IMR-90 (cell line): ENCODE data around the gene CES3. TPM values are rescaled to one million over a fixed set of nuclear protein-coding genes. Genes with fewer than 3 reads are reported as not detected.

Source experiments
- ATAC-seq: fragments of 200-7000 bp; cut with Tn5 transposase; 2 replicates; pipeline ENCODE4 v1.9.1; 2020; ENCODE audit warnings: low read depth, mild to moderate bottlenecking, moderate library complexity
- BruUV-seq: library from RNA; stranded (reverse); fragments of 400-500 nt; replicated peaks from 2 replicates; lab custom pipeline; 2021; lab: Mats Ljungman, UMichigan
- CTCF ChIA-PET: fragments of 300-600 bp; formaldehyde crosslinking; extraction: SDS; loops from one replicate; lab custom pipeline; 2021; ENCODE audit warnings: antibody characterized with exemption; lab: Yijun Ruan, JAX
- POLR2A ChIA-PET: fragments of 300-600 bp; sonication (Branson Sonifier 250); formaldehyde crosslinking; loops from one replicate; lab custom pipeline; 2022; ENCODE audit warnings: antibody characterized with exemption; ENCODE audit not compliant: unreplicated experiment; lab: Charles Lee
- DNase-seq: peaks from one replicate; pipeline ENCODE4 v3.0.0; 2013
- H2AFZ ChIP-seq: replicated peaks from 2 replicates; pipeline ENCODE3; 2013; ENCODE audit warnings: low read length, mild to moderate bottlenecking; ENCODE audit not compliant: poor library complexity
- H2AK5ac ChIP-seq: 2 replicates; pipeline ENCODE4 v1.6.1; 2013; ENCODE audit warnings: low read depth, low read length, inconsistent platforms
- H2AK9ac ChIP-seq: replicated peaks from 2 replicates; pipeline ENCODE3; 2013; ENCODE audit warnings: mild to moderate bottlenecking, low read depth, low read length, moderate library complexity; ENCODE audit not compliant: poor library complexity
- H2BK120ac ChIP-seq: 2 replicates; pipeline ENCODE4 v1.6.1; 2013; ENCODE audit warnings: low read depth, low read length, inconsistent platforms
- H2BK15ac ChIP-seq: 3 replicates; pipeline ENCODE4 v1.6.1; 2013; ENCODE audit warnings: low read depth, low read length, inconsistent platforms
- H2BK20ac ChIP-seq: 2 replicates; pipeline ENCODE4 v1.6.1; 2013; ENCODE audit warnings: low read depth, mild to moderate bottlenecking, inconsistent platforms, low read length, moderate library complexity
- H2BK5ac ChIP-seq: 2 replicates; pipeline ENCODE4 v1.6.1; 2013; ENCODE audit warnings: mild to moderate bottlenecking, low read depth, low read length, inconsistent platforms; ENCODE audit not compliant: poor library complexity, severe bottlenecking
- H3K14ac ChIP-seq: replicated peaks from 2 replicates; pipeline ENCODE4 v1.6.1; 2013; ENCODE audit warnings: low read depth, low read length, inconsistent platforms
- H3K18ac ChIP-seq: 2 replicates; pipeline ENCODE4 v1.6.1; 2013; ENCODE audit warnings: low read depth, low read length, control low read depth
- H3K23ac ChIP-seq: 2 replicates; pipeline ENCODE4 v1.6.1; 2013; ENCODE audit warnings: low read depth, low read length, inconsistent platforms
- H3K27ac ChIP-seq: 2 replicates; pipeline ENCODE4 v1.5.1; 2013; ENCODE audit warnings: mild to moderate bottlenecking, control low read depth, low read length; ENCODE audit not compliant: insufficient read depth
- H3K27me3 ChIP-seq: 2 replicates; pipeline ENCODE4 v1.6.1; 2013; ENCODE audit warnings: low read length; ENCODE audit not compliant: control insufficient read depth, insufficient read depth
- H3K36me3 ChIP-seq: 2 replicates; pipeline ENCODE4 v1.6.1; 2013; ENCODE audit warnings: low read length, mixed read lengths; ENCODE audit not compliant: control insufficient read depth, insufficient read depth
- H3K4ac ChIP-seq: 2 replicates; pipeline ENCODE4 v1.6.1; 2013; ENCODE audit warnings: low read depth, low read length, inconsistent platforms
- H3K4me1 ChIP-seq: 2 replicates; pipeline ENCODE4 v1.6.1; 2013; ENCODE audit warnings: low read length, mixed read lengths; ENCODE audit not compliant: control insufficient read depth, insufficient read depth
- H3K4me2 ChIP-seq: 2 replicates; pipeline ENCODE4 v1.6.1; 2013; ENCODE audit warnings: low read depth, mild to moderate bottlenecking, control low read depth, low read length, moderate library complexity
- H3K4me3 ChIP-seq: 2 replicates; pipeline ENCODE4 v1.5.1; 2013; ENCODE audit warnings: low read depth, mild to moderate bottlenecking, control low read depth, low read length, moderate library complexity; ENCODE audit not compliant: insufficient read depth
- H3K56ac ChIP-seq: 2 replicates; pipeline ENCODE4 v1.6.1; 2013; ENCODE audit warnings: low read length, inconsistent platforms; ENCODE audit not compliant: insufficient read depth; ENCODE audit errors: extremely low read depth
- H3K79me1 ChIP-seq, 2 experiments: 2 replicates each; pipeline ENCODE4 v1.6.1; 2013; ENCODE audit warnings: low read length in 2 of 2, inconsistent platforms in 1 of 2, low read depth in 1 of 2
- H3K9ac ChIP-seq: 2 replicates; pipeline ENCODE4 v1.6.1; 2013; ENCODE audit warnings: low read depth, low read length, control low read depth
- H3K9me1 ChIP-seq: 2 replicates; pipeline ENCODE4 v1.6.1; 2013; ENCODE audit warnings: low read length, inconsistent platforms; ENCODE audit not compliant: insufficient read depth
- H3K9me3 ChIP-seq: 2 replicates; pipeline ENCODE4 v1.6.1; 2013; ENCODE audit warnings: low read length; ENCODE audit not compliant: control insufficient read depth, insufficient read depth
- H4K20me1 ChIP-seq: 2 replicates; pipeline ENCODE4 v1.6.1; 2013; ENCODE audit warnings: low read length, inconsistent platforms; ENCODE audit not compliant: insufficient read depth
- H4K5ac ChIP-seq: 2 replicates; pipeline ENCODE4 v1.6.1; 2013; ENCODE audit warnings: mild to moderate bottlenecking, low read depth, low read length, control low read depth
- H4K8ac ChIP-seq, 2 experiments: 2 replicates each; pipeline ENCODE4 v1.6.1; 2013; ENCODE audit warnings: low read depth in 2 of 2, low read length in 2 of 2, control low read depth in 1 of 2, inconsistent platforms in 1 of 2
- H4K91ac ChIP-seq: 2 replicates; pipeline ENCODE4 v1.6.1; 2013; ENCODE audit warnings: low read depth, low read length, inconsistent platforms; ENCODE audit not compliant: insufficient read depth
- CEBPB ChIP-seq: IDR thresholded peaks from 2 replicates; pipeline ENCODE4 v1.6.1; 2012; ENCODE audit warnings: low read depth, low read length, improper control_type of control experiment
- MAFK ChIP-seq: IDR thresholded peaks from 2 replicates; pipeline ENCODE4 v1.6.1; 2012; ENCODE audit warnings: low read depth, low read length, improper control_type of control experiment
- MAZ ChIP-seq: IDR thresholded peaks from 2 replicates; pipeline ENCODE4 v1.6.1; 2012; ENCODE audit warnings: low read depth, mild to moderate bottlenecking, low read length, improper control_type of control experiment, moderate library complexity, borderline replicate concordance
- NFE2L2 ChIP-seq: fragments of 150-350 bp; IDR thresholded peaks from 2 replicates; pipeline ENCODE4 v1.6.1; 2016; ENCODE audit warnings: low read depth, mild to moderate bottlenecking, low read length
- POLR2A ChIP-seq: IDR thresholded peaks from 2 replicates; pipeline ENCODE4 v1.6.1; 2012; ENCODE audit warnings: mild to moderate bottlenecking, low read depth, low read length
- RAD21 ChIP-seq: IDR thresholded peaks from 2 replicates; pipeline ENCODE4 v1.6.1; 2012; ENCODE audit warnings: low read length, improper control_type of control experiment
- RFX5 ChIP-seq: IDR thresholded peaks from 2 replicates; pipeline ENCODE4 v1.8.0; 2012; ENCODE audit warnings: low read depth, mild to moderate bottlenecking, low read length, moderate library complexity
- USF2 ChIP-seq: fragments of 150-350 bp; IDR thresholded peaks from 2 replicates; pipeline ENCODE4 v1.6.1; 2017; ENCODE audit warnings: mild to moderate bottlenecking, antibody characterized with exemption, low read length, low read depth
- WGBS, 2 experiments: methylation state at CpG; one replicate each; pipeline versions ENCODE4 v1.1.5 to v1.1.7; 2013; ENCODE audit warnings: missing lambda C conversion rate in 2 of 2; ENCODE audit not compliant: insufficient read length in 1 of 2; ENCODE audit errors: extremely low coverage in 2 of 2; 5-methylcytosine and 5-hydroxymethylcytosine counted together
- dilution Hi-C: fragments of 300-500 bp; cut with HindIII; formaldehyde crosslinking; loops from one replicate; pipeline ENCODE4 v1.14.3; 2018; ENCODE audit warnings: low sequenced_read_pairs; ENCODE audit not compliant: unreplicated experiment
- in situ Hi-C: fragments of 300-500 bp; cut with MboI; formaldehyde crosslinking; loops from 3 replicates; pipeline ENCODE4 v1.14.3; 2019; ENCODE audit warnings: low sequenced_read_pairs, inconsistent platforms, mixed read lengths
- intact Hi-C: fragments of 100-400 bp; cut with micrococcal nuclease; formaldehyde crosslinking; loops from 2 replicates; pipeline ENCODE4 v1.10.0; 2022
- polyA plus RNA-seq, 3 experiments: library from polyadenylated mRNA; depleted of rRNA; stranded (reverse); fragments of >200 nt; gene quantifications; 2 replicates each; pipeline ENCODE4 v1.2.3, GENCODE V29; 2012; ENCODE audit warnings: low replicate concordance in 1 of 3
- total RNA-seq: library from RNA; depleted of rRNA; stranded (reverse); fragments of >200 nt; gene quantifications from 2 replicates; pipeline ENCODE4 v1.2.3, GENCODE V29; 2012
- TF ChIP-seq, protein P1 (sequence below): fragments of 150-350 bp; IDR thresholded peaks from 2 replicates; pipeline ENCODE4 v1.6.1; 2016; ENCODE audit warnings: low read depth, mild to moderate bottlenecking, low read length, moderate library complexity, borderline replicate concordance
- TF ChIP-seq, protein P2 (sequence below): conservative IDR thresholded peaks from 2 replicates; pipeline ENCODE4 v1.5.1; 2012; ENCODE audit warnings: mild to moderate bottlenecking, low read depth, low read length, improper control_type of control experiment

Gene CES3
- total and polyA plus RNA-seq, 2 of the 4 experiments (the other 2 are of a cell fraction), result 0.03 TPM; not detected in 1

GRCh38 chr16:66921729-66922450, 39.2 kb upstream of the CES3 start:
- intact Hi-C loops, result no loop called here
- Histone ChIP-seq H3K9me1 (peaks cover 6% of the 10 kb centered on the region; the same call in 1 of the 2 replicates), H3K56ac (no peak overlapping the region), H2BK5ac (no peak overlapping the region), H3K4me3 (no peak overlapping the region), H3K79me1 (no peaks in the 10 kb centered on the region), H4K8ac (no peak overlapping the region), H2AK5ac (no peak overlapping the region), H3K18ac (no peak overlapping the region), H4K20me1 (no peaks in the 10 kb centered on the region), H3K14ac (no peak overlapping the region), H3K9me3 (no peaks in the 10 kb centered on the region), H2AK9ac (no peak overlapping the region), H4K5ac (no peak overlapping the region), H2BK120ac (no peak overlapping the region), H3K4me2 (no peak overlapping the region), H4K91ac (no peak overlapping the region), H3K27ac (no peak overlapping the region), H3K27me3 (peaks cover 25% of the 10 kb centered on the region), H2BK20ac (no peak overlapping the region), H3K23ac (no peak overlapping the region), H3K4me1 (peaks cover 11% of the 10 kb centered on the region), H3K4ac (no peak overlapping the region), H2AFZ (no peak overlapping the region), H2BK15ac (no peak overlapping the region), H3K9ac (no peak overlapping the region), H3K36me3 (no peaks in the 10 kb centered on the region)
- in situ Hi-C loops, result no loop called here
- TF ChIP-seq, protein P1, sequence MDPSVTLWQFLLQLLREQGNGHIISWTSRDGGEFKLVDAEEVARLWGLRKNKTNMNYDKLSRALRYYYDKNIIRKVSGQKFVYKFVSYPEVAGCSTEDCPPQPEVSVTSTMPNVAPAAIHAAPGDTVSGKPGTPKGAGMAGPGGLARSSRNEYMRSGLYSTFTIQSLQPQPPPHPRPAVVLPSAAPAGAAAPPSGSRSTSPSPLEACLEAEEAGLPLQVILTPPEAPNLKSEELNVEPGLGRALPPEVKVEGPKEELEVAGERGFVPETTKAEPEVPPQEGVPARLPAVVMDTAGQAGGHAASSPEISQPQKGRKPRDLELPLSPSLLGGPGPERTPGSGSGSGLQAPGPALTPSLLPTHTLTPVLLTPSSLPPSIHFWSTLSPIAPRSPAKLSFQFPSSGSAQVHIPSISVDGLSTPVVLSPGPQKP, result no peak
- TF ChIP-seq, protein P2, sequence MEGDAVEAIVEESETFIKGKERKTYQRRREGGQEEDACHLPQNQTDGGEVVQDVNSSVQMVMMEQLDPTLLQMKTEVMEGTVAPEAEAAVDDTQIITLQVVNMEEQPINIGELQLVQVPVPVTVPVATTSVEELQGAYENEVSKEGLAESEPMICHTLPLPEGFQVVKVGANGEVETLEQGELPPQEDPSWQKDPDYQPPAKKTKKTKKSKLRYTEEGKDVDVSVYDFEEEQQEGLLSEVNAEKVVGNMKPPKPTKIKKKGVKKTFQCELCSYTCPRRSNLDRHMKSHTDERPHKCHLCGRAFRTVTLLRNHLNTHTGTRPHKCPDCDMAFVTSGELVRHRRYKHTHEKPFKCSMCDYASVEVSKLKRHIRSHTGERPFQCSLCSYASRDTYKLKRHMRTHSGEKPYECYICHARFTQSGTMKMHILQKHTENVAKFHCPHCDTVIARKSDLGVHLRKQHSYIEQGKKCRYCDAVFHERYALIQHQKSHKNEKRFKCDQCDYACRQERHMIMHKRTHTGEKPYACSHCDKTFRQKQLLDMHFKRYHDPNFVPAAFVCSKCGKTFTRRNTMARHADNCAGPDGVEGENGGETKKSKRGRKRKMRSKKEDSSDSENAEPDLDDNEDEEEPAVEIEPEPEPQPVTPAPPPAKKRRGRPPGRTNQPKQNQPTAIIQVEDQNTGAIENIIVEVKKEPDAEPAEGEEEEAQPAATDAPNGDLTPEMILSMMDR, result no peak
- TF ChIP-seq NFE2L2, result no peak
- TF ChIP-seq MAZ, result no peak
- no peak for TF ChIP-seq USF2
- TF ChIP-seq RAD21, result no peak
- TF ChIP-seq POLR2A, result no peak; the same call in none of the 2 replicates
- TF ChIP-seq MAFK, result no peak
- no peak for TF ChIP-seq RFX5
- no peak for TF ChIP-seq CEBPB
- ATAC-seq (no peak), DNase-seq (no peak)
- dilution Hi-C loops, result no loop called here
- ChIA-PET CTCF (no interaction called here), POLR2A (no interaction called here)
- 85% methylated on average over 15 of the region's 42 CpGs; no CpG with 5 or more reads in 1 of the 2 experiments for WGBS, 2 experiments
- no TSS peak for BruUV-seq
